OCI-LY1 (cell line): ENCODE measurements around the gene SH3PXD2A.
"Not testable (repeated sequence)": the region's sequence is repeated elsewhere in the genome, so short reads cannot be mapped to it uniquely, and the experiment has no call there.

Experiments used
- H2AFZ ChIP-seq: fragments of 200-600 bp; sonication (generic), shearing (Covaris generic); 2 replicates; pipeline ENCODE4 v1.6.0; 2014; ENCODE audit warnings: antibody characterized with exemption, mild to moderate bottlenecking, low read length
- H3F3A ChIP-seq: fragments of 200-600 bp; sonication (generic), shearing (Covaris generic); 2 replicates; pipeline ENCODE4 v1.6.0; 2014; ENCODE audit warnings: mild to moderate bottlenecking, antibody characterized with exemption, low read length, moderate library complexity; ENCODE audit not compliant: insufficient read depth
- H3K27ac ChIP-seq: fragments of 200-600 bp; sonication (generic); 2 replicates; pipeline ENCODE4 v1.5.1; 2014; ENCODE audit warnings: low read length, mixed run types, mild to moderate bottlenecking, low read depth; ENCODE audit not compliant: poor library complexity, severe bottlenecking
- H3K27me3 ChIP-seq: fragments of 200-600 bp; sonication (generic); 2 replicates; pipeline ENCODE4 v1.6.0; 2014; ENCODE audit warnings: antibody characterized with exemption, mild to moderate bottlenecking, low read length, moderate library complexity; ENCODE audit not compliant: insufficient read depth
- H3K36me3 ChIP-seq: fragments of 200-600 bp; sonication (generic); 2 replicates; pipeline ENCODE4 v1.6.1; 2014; ENCODE audit warnings: mild to moderate bottlenecking, antibody characterized with exemption, low read length, moderate library complexity, mixed read lengths; ENCODE audit not compliant: insufficient read depth
- H3K4me1 ChIP-seq: fragments of 200-600 bp; sonication (generic); 2 replicates; pipeline ENCODE4 v1.5.1; 2014; ENCODE audit warnings: mild to moderate bottlenecking, low read length, moderate library complexity; ENCODE audit not compliant: insufficient read depth, severe bottlenecking
- H3K4me2 ChIP-seq: fragments of 200-600 bp; sonication (generic), shearing (Covaris generic); 2 replicates; pipeline ENCODE4 v1.6.1; 2014; ENCODE audit warnings: low read length
- H3K4me3 ChIP-seq: fragments of 200-600 bp; sonication (generic); 2 replicates; pipeline ENCODE4 v1.5.1; 2014; ENCODE audit warnings: low read length, low read depth, mild to moderate bottlenecking, mixed read lengths; ENCODE audit not compliant: poor library complexity, severe bottlenecking
- H3K79me2 ChIP-seq: fragments of 200-600 bp; shearing (Covaris generic); 2 replicates; pipeline ENCODE4 v1.6.1; 2016; ENCODE audit warnings: mixed run types, low read length, mixed read lengths; ENCODE audit not compliant: insufficient read depth
- H3K9ac ChIP-seq: fragments of 200-600 bp; sonication (generic), shearing (Covaris generic); 2 replicates; pipeline ENCODE4 v1.6.1; 2014; ENCODE audit warnings: mild to moderate bottlenecking, low read length, mixed read lengths
- H3K9me2 ChIP-seq: fragments of 200-600 bp; sonication (generic), shearing (Covaris generic); 2 replicates; pipeline ENCODE4 v1.6.1; 2014; ENCODE audit warnings: low read depth, mild to moderate bottlenecking, low read length, mixed read lengths
- H3K9me3 ChIP-seq: fragments of 200-600 bp; shearing (Covaris generic); 2 replicates; pipeline ENCODE4 v1.6.1; 2014; ENCODE audit warnings: low read length, mixed read lengths
- H4K20me1 ChIP-seq: fragments of 200-600 bp; sonication (generic), shearing (Covaris generic); 2 replicates; pipeline ENCODE4 v1.6.0; 2016; ENCODE audit warnings: mild to moderate bottlenecking, low read length; ENCODE audit not compliant: insufficient read depth
- CTCF ChIP-seq: fragments of 200-600 bp; sonication (generic), shearing (Covaris generic); IDR thresholded peaks from 2 replicates; pipeline ENCODE4 v1.5.1; 2017; ENCODE audit warnings: mild to moderate bottlenecking, antibody characterized with exemption, low read length, moderate library complexity, mixed read lengths
- EZH2 ChIP-seq: fragments of 200-600 bp; sonication (generic), shearing (Covaris generic); IDR thresholded peaks from 2 replicates; pipeline ENCODE4 v1.8.0; 2017; ENCODE audit warnings: borderline replicate concordance, mixed run types, mild to moderate bottlenecking, antibody characterized with exemption, low read length, moderate library complexity, mixed read lengths

SH3PXD2A gene

DNA sequence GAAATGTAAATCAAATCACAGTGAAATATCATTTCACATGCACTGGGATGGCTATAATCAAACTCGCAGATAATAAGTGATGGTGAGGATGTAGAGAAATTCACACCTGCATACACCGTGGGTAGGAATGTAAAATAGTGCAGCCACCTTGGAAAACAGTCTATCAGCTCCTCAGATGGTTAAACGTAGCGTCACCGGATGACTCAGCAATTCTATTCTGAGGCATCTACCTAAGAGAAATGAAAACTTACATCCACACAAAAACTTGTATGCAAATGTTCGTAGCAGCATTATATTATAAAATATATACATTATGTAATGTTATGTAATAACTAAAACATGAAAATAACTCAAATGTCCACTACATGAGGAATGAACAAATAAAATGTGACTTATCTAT, 38.9 kb downstream of the SH3PXD2A start:
- H3K9ac ChIP-seq, result no peak overlapping the region
- no peaks in the 10 kb centered on the region for H3K9me2 ChIP-seq
- TF ChIP-seq EZH2 (no peak), CTCF (no peak)
- no peaks in the 10 kb centered on the region for H3K27me3 ChIP-seq
- no peak overlapping the region for H3K27ac ChIP-seq
- H3F3A ChIP-seq, result no peaks in the 10 kb centered on the region
- no peaks in the 10 kb centered on the region for H3K36me3 ChIP-seq
- no peaks in the 10 kb centered on the region for H3K9me3 ChIP-seq
- no peak overlapping the region for H2AFZ ChIP-seq
- peaks cover 3% of the 10 kb centered on the region for H3K4me1 ChIP-seq
- no peak overlapping the region for H3K4me3 ChIP-seq
- no peaks in the 10 kb centered on the region for H3K79me2 ChIP-seq
- no peaks in the 10 kb centered on the region for H4K20me1 ChIP-seq
- H3K4me2 ChIP-seq, result no peak overlapping the region

DNA sequence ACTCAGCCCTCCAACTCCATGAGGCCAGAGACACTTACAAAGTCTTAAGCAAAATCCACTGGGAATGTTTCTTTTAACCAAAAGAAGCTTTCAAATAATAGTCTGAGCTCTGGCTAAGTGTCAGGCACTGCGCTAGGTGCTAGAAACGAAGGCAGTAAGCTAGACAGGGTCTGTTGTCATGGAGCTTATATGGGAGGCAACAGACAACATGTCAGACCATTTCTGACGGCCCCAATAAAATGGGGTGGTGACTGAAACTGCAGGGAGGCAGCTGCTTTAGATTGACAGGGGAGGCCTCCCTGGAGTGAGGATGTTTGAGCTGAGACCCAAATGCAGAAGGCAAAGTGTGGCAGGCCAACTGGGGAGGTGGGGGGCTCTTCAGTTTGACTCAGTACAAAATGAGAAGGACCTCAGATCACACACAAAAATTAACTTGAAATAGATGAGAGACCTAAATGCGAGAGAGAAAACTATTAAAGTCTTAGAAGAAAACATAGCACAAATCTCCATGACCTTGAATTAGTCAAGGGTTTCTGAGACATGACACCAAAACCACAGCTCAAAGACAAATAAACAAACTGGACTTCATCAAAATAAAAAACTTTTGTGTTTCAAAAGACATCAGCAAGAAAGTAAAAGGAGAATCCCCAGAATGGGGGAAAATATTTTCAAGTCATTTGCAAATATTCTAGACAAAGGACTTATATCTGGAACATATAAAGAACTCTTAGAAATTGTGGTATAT, 40.6 kb downstream of the SH3PXD2A start:
- Histone ChIP-seq H3K79me2 (no peaks in the 10 kb centered on the region), H3K4me1 (peaks cover 3% of the 10 kb centered on the region), H3K4me2 (no peak overlapping the region), H4K20me1 (no peaks in the 10 kb centered on the region), H3K9me2 (no peaks in the 10 kb centered on the region), H3K27me3 (no peaks in the 10 kb centered on the region), H3K27ac (no peak overlapping the region), H3K36me3 (no peaks in the 10 kb centered on the region), H3K9ac (no peak overlapping the region), H2AFZ (no peak overlapping the region), H3F3A (no peaks in the 10 kb centered on the region), H3K9me3 (no peaks in the 10 kb centered on the region), H3K4me3 (no peak overlapping the region)
- no peak for TF ChIP-seq EZH2
- no peak for TF ChIP-seq CTCF

DNA sequence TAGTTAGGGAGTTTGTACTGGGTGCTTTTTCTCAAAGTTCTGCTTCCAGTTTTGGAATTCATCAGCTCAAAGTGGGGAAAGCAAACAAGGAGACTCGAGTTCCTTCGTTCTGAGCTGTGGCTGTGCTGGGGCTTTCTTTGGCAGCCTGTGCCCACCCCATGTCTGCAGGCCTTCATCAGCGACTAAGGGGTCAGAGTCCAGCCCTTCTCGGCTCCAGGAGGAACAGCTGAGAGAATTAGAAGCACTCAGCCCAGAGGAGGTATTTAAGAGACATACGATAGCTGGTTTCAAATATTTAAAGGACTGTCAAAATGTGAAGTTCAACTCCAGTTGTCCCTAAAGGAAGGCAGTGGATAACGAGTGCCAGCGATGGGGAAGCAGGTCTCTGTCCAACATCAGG, 41.3 kb downstream of the SH3PXD2A start:
- Histone ChIP-seq H2AFZ (no peak overlapping the region), H3K4me1 (peaks cover 3% of the 10 kb centered on the region), H3K36me3 (no peaks in the 10 kb centered on the region), H3K27me3 (no peaks in the 10 kb centered on the region), H3K79me2 (no peaks in the 10 kb centered on the region), H3K27ac (no peak overlapping the region), H3K4me2 (no peak overlapping the region), H3K9ac (no peak overlapping the region), H4K20me1 (no peaks in the 10 kb centered on the region), H3K9me3 (no peaks in the 10 kb centered on the region), H3F3A (no peaks in the 10 kb centered on the region), H3K4me3 (no peak overlapping the region), H3K9me2 (no peaks in the 10 kb centered on the region)
- TF ChIP-seq CTCF, result no peak
- no peak for TF ChIP-seq EZH2

DNA sequence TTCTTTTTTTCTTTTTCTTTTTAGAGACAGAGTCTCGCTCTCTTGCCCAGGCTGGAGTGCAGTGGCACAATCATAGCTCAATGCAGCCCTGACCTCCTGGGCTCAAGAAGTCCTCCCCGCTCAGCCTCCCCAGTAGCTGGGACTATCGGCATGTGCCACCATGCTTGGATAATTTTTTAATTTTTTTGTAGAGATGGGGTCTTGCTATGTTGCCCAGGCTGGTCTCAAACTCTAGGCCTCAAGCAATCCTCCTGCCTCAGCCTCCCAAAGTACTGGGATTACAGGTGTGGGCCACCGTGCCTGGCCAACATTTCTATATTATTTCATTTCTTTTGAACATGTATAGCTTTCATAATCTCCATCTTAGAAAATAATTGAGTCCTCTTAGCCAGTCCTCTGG, 42.1 kb downstream of the SH3PXD2A start:
- not testable (repeated sequence) for H3K79me2 ChIP-seq, H3K9me2 ChIP-seq, H3K4me1 ChIP-seq, H3K4me3 ChIP-seq, H3K27me3 ChIP-seq, H4K20me1 ChIP-seq, H3K9ac ChIP-seq, H3K9me3 ChIP-seq, H3K36me3 ChIP-seq, H3F3A ChIP-seq, H3K4me2 ChIP-seq, H2AFZ ChIP-seq, H3K27ac ChIP-seq
